OCI-LY1 (cell line): ENCODE data around the gene DFFA.

Experiments used
- H2AFZ ChIP-seq: fragments of 200-600 bp; sonication (generic), shearing (Covaris generic); 2 replicates; pipeline ENCODE4 v1.6.0; 2014; ENCODE audit warnings: antibody characterized with exemption, mild to moderate bottlenecking, low read length
- H3F3A ChIP-seq: fragments of 200-600 bp; sonication (generic), shearing (Covaris generic); 2 replicates; pipeline ENCODE4 v1.6.0; 2014; ENCODE audit warnings: mild to moderate bottlenecking, antibody characterized with exemption, low read length, moderate library complexity; ENCODE audit not compliant: insufficient read depth
- H3K27ac ChIP-seq: fragments of 200-600 bp; sonication (generic); 2 replicates; pipeline ENCODE4 v1.5.1; 2014; ENCODE audit warnings: low read length, mixed run types, mild to moderate bottlenecking, low read depth; ENCODE audit not compliant: poor library complexity, severe bottlenecking
- H3K27me3 ChIP-seq: fragments of 200-600 bp; sonication (generic); 2 replicates; pipeline ENCODE4 v1.6.0; 2014; ENCODE audit warnings: antibody characterized with exemption, mild to moderate bottlenecking, low read length, moderate library complexity; ENCODE audit not compliant: insufficient read depth
- H3K36me3 ChIP-seq: fragments of 200-600 bp; sonication (generic); 2 replicates; pipeline ENCODE4 v1.6.1; 2014; ENCODE audit warnings: mild to moderate bottlenecking, antibody characterized with exemption, low read length, moderate library complexity, mixed read lengths; ENCODE audit not compliant: insufficient read depth
- H3K4me1 ChIP-seq: fragments of 200-600 bp; sonication (generic); 2 replicates; pipeline ENCODE4 v1.5.1; 2014; ENCODE audit warnings: mild to moderate bottlenecking, low read length, moderate library complexity; ENCODE audit not compliant: insufficient read depth, severe bottlenecking
- H3K4me2 ChIP-seq: fragments of 200-600 bp; sonication (generic), shearing (Covaris generic); 2 replicates; pipeline ENCODE4 v1.6.1; 2014; ENCODE audit warnings: low read length
- H3K4me3 ChIP-seq: fragments of 200-600 bp; sonication (generic); 2 replicates; pipeline ENCODE4 v1.5.1; 2014; ENCODE audit warnings: low read length, low read depth, mild to moderate bottlenecking, mixed read lengths; ENCODE audit not compliant: poor library complexity, severe bottlenecking
- H3K79me2 ChIP-seq: fragments of 200-600 bp; shearing (Covaris generic); 2 replicates; pipeline ENCODE4 v1.6.1; 2016; ENCODE audit warnings: mixed run types, low read length, mixed read lengths; ENCODE audit not compliant: insufficient read depth
- H3K9ac ChIP-seq: fragments of 200-600 bp; sonication (generic), shearing (Covaris generic); 2 replicates; pipeline ENCODE4 v1.6.1; 2014; ENCODE audit warnings: mild to moderate bottlenecking, low read length, mixed read lengths
- H3K9me2 ChIP-seq: fragments of 200-600 bp; sonication (generic), shearing (Covaris generic); 2 replicates; pipeline ENCODE4 v1.6.1; 2014; ENCODE audit warnings: low read depth, mild to moderate bottlenecking, low read length, mixed read lengths
- H3K9me3 ChIP-seq: fragments of 200-600 bp; shearing (Covaris generic); 2 replicates; pipeline ENCODE4 v1.6.1; 2014; ENCODE audit warnings: low read length, mixed read lengths
- H4K20me1 ChIP-seq: fragments of 200-600 bp; sonication (generic), shearing (Covaris generic); 2 replicates; pipeline ENCODE4 v1.6.0; 2016; ENCODE audit warnings: mild to moderate bottlenecking, low read length; ENCODE audit not compliant: insufficient read depth
- CTCF ChIP-seq: fragments of 200-600 bp; sonication (generic), shearing (Covaris generic); IDR thresholded peaks from 2 replicates; pipeline ENCODE4 v1.5.1; 2017; ENCODE audit warnings: mild to moderate bottlenecking, antibody characterized with exemption, low read length, moderate library complexity, mixed read lengths
- EZH2 ChIP-seq: fragments of 200-600 bp; sonication (generic), shearing (Covaris generic); IDR thresholded peaks from 2 replicates; pipeline ENCODE4 v1.8.0; 2017; ENCODE audit warnings: borderline replicate concordance, mixed run types, mild to moderate bottlenecking, antibody characterized with exemption, low read length, moderate library complexity, mixed read lengths

Gene DFFA

GRCh38 chr1:10516925-10517676 is 44.8 kb upstream of the DFFA start:
- Histone ChIP-seq H3K36me3 (no peaks in the 10 kb centered on the region; the same call in 1 of the 2 replicates), H3K4me3 (no peak overlapping the region), H3K4me1 (peaks cover 7% of the 10 kb centered on the region), H3K9me2 (no peaks in the 10 kb centered on the region), H3K27ac (no peak overlapping the region), H2AFZ (no peak overlapping the region), H3K9ac (no peak overlapping the region), H3K4me2 (no peak overlapping the region), H3K27me3 (no peaks in the 10 kb centered on the region), H4K20me1 (peaks cover 4% of the 10 kb centered on the region; the same call in 1 of the 2 replicates), H3F3A (no peaks in the 10 kb centered on the region), H3K79me2 (no peaks in the 10 kb centered on the region), H3K9me3 (no peaks in the 10 kb centered on the region)
- TF ChIP-seq EZH2 (no peak), CTCF (no peak)

- Histone ChIP-seq H3K9me2 (no peaks in the 10 kb centered on the region), H3K9me3 (no peaks in the 10 kb centered on the region), H3F3A (no peaks in the 10 kb centered on the region), H3K9ac (no peak overlapping the region), H3K27ac (no peak overlapping the region), H3K4me3 (no peak overlapping the region), H3K27me3 (no peaks in the 10 kb centered on the region), H3K4me2 (no peak overlapping the region), H4K20me1 (peaks cover 4% of the 10 kb centered on the region; the same call in 1 of the 2 replicates), H3K79me2 (no peaks in the 10 kb centered on the region), H3K36me3 (no peaks in the 10 kb centered on the region; the same call in 1 of the 2 replicates), H2AFZ (no peak overlapping the region), H3K4me1 (peaks cover 7% of the 10 kb centered on the region)
- TF ChIP-seq CTCF (no peak), EZH2 (no peak)
Observed at GRCh38 chr1:10515976-10516750, 43.8 kb upstream of the DFFA start.

- no peak overlapping the region for H2AFZ ChIP-seq
- no peaks in the 10 kb centered on the region for H3K27me3 ChIP-seq
- no peak overlapping the region for H3K4me3 ChIP-seq
- H3K9me2 ChIP-seq = no peaks in the 10 kb centered on the region
- H3K4me2 ChIP-seq = no peak overlapping the region
- no peaks in the 10 kb centered on the region for H3K9me3 ChIP-seq
- no peaks in the 10 kb centered on the region for H3F3A ChIP-seq
- H4K20me1 ChIP-seq = peaks cover 4% of the 10 kb centered on the region; the same call in 1 of the 2 replicates
- peaks cover 11% of the 10 kb centered on the region for H3K4me1 ChIP-seq
- no peak overlapping the region for H3K27ac ChIP-seq
- H3K79me2 ChIP-seq = no peaks in the 10 kb centered on the region
- no peak for TF ChIP-seq EZH2
- no peak for TF ChIP-seq CTCF
- no peaks in the 10 kb centered on the region; the same call in 1 of the 2 replicates for H3K36me3 ChIP-seq
- H3K9ac ChIP-seq = no peak overlapping the region
Observed at GRCh38 chr1:10515301-10515975, 43.1 kb upstream of the DFFA start.
